Heart right ventricle (tissue), 16 donors: ENCODE data around the gene MS4A6A. TPM values are rescaled to one million over a fixed set of nuclear protein-coding genes. Genes with fewer than 3 reads are reported as not detected.

Experiments used
- ATAC-seq, 8 donors: fragments of 200-7000 bp; cut with Tn5 transposase; one replicate each; pipeline ENCODE4 v1.9.1; 2020; ENCODE audit warnings: mild to moderate bottlenecking in 8 of 8, moderate library complexity in 8 of 8, moderate number of reproducible peaks in 1 of 8
- DNase-seq, 2 donors: peaks; one replicate each; pipeline ENCODE4 v3.0.0-alpha.2; 2020
- H3K27ac ChIP-seq, 10 donors: fragments of 200-600 bp; sonication (generic) in 2 of 10; one replicate each; pipeline versions ENCODE4 v1.5.0 to v1.8.0; 2020 to 2022; ENCODE audit warnings: mild to moderate bottlenecking in 3 of 10
- H3K27me3 ChIP-seq, 7 donors: fragments of 200-600 bp; one replicate each; pipeline ENCODE4 v1.8.0; 2021 to 2022; ENCODE audit warnings: mild to moderate bottlenecking in 2 of 7
- H3K36me3 ChIP-seq, 9 donors: fragments of 200-600 bp; sonication (generic) in 1 of 9; one replicate each; pipeline versions ENCODE4 v1.5.0 to v1.8.0; 2020 to 2022; ENCODE audit warnings: mild to moderate bottlenecking in 2 of 9
- H3K4me1 ChIP-seq, 9 donors: fragments of 200-600 bp; sonication (generic) in 1 of 9; one replicate each; pipeline versions ENCODE4 v1.5.0 to v1.8.0; 2020 to 2022; ENCODE audit warnings: mild to moderate bottlenecking in 4 of 9
- H3K4me3 ChIP-seq, 10 donors: fragments of 200-600 bp; sonication (generic) in 2 of 10; one replicate each; pipeline versions ENCODE4 v1.5.0 to v1.8.0; 2020 to 2022; ENCODE audit warnings: mild to moderate bottlenecking in 7 of 10, moderate library complexity in 2 of 10
- H3K9me3 ChIP-seq, 11 donors: fragments of 200-600 bp in 10 of 11; sonication (generic) in 2 of 11; one replicate each; pipeline versions ENCODE4 v1.5.0 to v1.8.0; 2013 to 2022; ENCODE audit warnings: mild to moderate bottlenecking in 2 of 11, control low read depth in 1 of 11, moderate library complexity in 1 of 11
- CTCF ChIP-seq, 9 donors: fragments of 200-600 bp; sonication (generic) in 2 of 9; IDR thresholded peaks; one replicate each; pipeline versions ENCODE4 v1.5.0 to v1.8.0; 2021 to 2022; ENCODE audit warnings: antibody characterized with exemption in 9 of 9, mild to moderate bottlenecking in 5 of 9, moderate library complexity in 1 of 9
- WGBS, 2 donors: extraction: QIAGEN DNeasy Blood & Tissue Kit; methylation state at CpG; one replicate each; pipeline ENCODE4 v1.1.7; 2013; ENCODE audit warnings: inconsistent platforms in 1 of 2; 5-methylcytosine and 5-hydroxymethylcytosine counted together
- intact Hi-C, 10 donors: fragments of 100-400 bp; cut with DNase I; formaldehyde crosslinking; loops; one replicate each; pipeline versions ENCODE4 v1.11.1 to v1.14.2; 2022
- microRNA-seq, 2 donors: library from miRNA; unstranded; fragments of <30 nt; microRNA quantifications; one replicate each; pipeline ENCODE4 v1.2.0, GENCODE V29; 2021
- polyA plus RNA-seq, 2 donors: library from polyadenylated mRNA; stranded (reverse); fragments of 200-250 nt; gene quantifications; one replicate each; pipeline ENCODE4 v1.2.3, GENCODE V29; 2013
- total RNA-seq, 10 donors: library from RNA; stranded (reverse); fragmentation: NEBNext Ultra II Directional in 3 of 10; extraction: Animal tissue kit (Norgen Biotek cat#: 25700) in 3 of 10; gene quantifications; one replicate each; pipeline versions ENCODE4 v1.2.1 to v1.2.4, GENCODE V29; 2021 to 2023
- donor health status: Arrhythmogenic right ventricular cardiomyopathy.
- donor health status: ischemic (EF 13 %, LVEDD 7.1; RV severe dilation, severe dysfunction).
- donor health status: healthy with polysubstance abuse.
- donor health status: DM: no; HTN: yes; CAD: no.
- donor health status: DM: no; HTN: no; CAD: no.
- donor health status: ischemic (EF 25% LVEDD 6.9; RV normal size, moderate dysfunction).
- donor health status: ischemic (EF 25% LVEDD 5.7; RV mildly dilated, moderate dysfunction).
- donor health status: healthy.
- donor health status: DM: yes; HTN: yes; CAD: no.
- donor health status: Ischemic cardiomyopathy.
- donor health status: ischemic (EF 35%, LVEDD 5.7; RV mildly dilated, moderate dysfunction).
- donor health status: nonischemic (EF 11% LVEDD 7.7; RV severe dilation, severe dysfunction).
- donor health status: DM: yes; HTN: yes; CAD: no.
- donor health status: PGD.
- donor health status: ischemic (EF 29% LVEDD 5.4; RV normal size, mild dysfunction).
- donor health status: nonischemic (EF 23%, LVEDD 6.1; RV moderate dilation, normal function).

The MS4A6A gene
- total and polyA plus RNA-seq, 12 donors: 7.9 to 168 (median 22.3) TPM

GRCh38 chr11:60124802-60125432, 58.0 kb downstream of the MS4A6A start:
- intact Hi-C loops: loop anchor here in 2 of 10 donors (5.0 to 10.0 kb wide), 2 partner anchors 300 to 303 kb away; no protein-coding TSS in a partner anchor
- 45 to 50% methylated on average over 11 of the region's 11 CpGs for WGBS, 2 donors
- H3K9me3 ChIP-seq: no peaks in the 10 kb centered on the region
- DNase-seq (no peak), ATAC-seq (peak in 1 of 8 donors; percentile 42)
- H3K4me1 ChIP-seq: no peaks in the 10 kb centered on the region
- H3K27me3 ChIP-seq: no peaks in the 10 kb centered on the region
- H3K27ac ChIP-seq: no peak overlapping the region
- no peak for TF ChIP-seq CTCF (IDR thresholded peaks at IDR 0.05)
- no peaks in the 10 kb centered on the region for H3K36me3 ChIP-seq
- H3K4me3 ChIP-seq: no peak overlapping the region

Small RNA genes lying within 50 kb of the gene (microRNA-seq; reads per million reads assigned to microRNA genes)
- gene MIR6503: 0.51 to 0.60 reads per million in 2 donors

Other genes starting within 250 kb of the MS4A6A start
- not detected for gene OOSP1, start 244.7 kb downstream of the MS4A6A start, total RNA-seq
- gene OOSP1, start 244.7 kb downstream of the MS4A6A start, polyA plus RNA-seq: not detected
- gene OOSP4A, start 219.1 kb downstream of the MS4A6A start, total RNA-seq: not detected
- not detected for gene OOSP4A, start 219.1 kb downstream of the MS4A6A start, polyA plus RNA-seq
- gene OOSP4B, start 165.9 kb downstream of the MS4A6A start, total RNA-seq: not detected
- gene OOSP4B, start 165.9 kb downstream of the MS4A6A start, polyA plus RNA-seq: not detected
- gene OOSP2, start 142.7 kb downstream of the MS4A6A start, total RNA-seq: not detected
- not detected for gene OOSP2, start 142.7 kb downstream of the MS4A6A start, polyA plus RNA-seq
- gene MS4A3, start 126.4 kb downstream of the MS4A6A start, total RNA-seq: under 1 TPM in 1 of 10 donors, not detected in 9; 0.25 TPM
- not detected for gene MS4A3, start 126.4 kb downstream of the MS4A6A start, polyA plus RNA-seq
- under 1 TPM in 7 of 10 donors, not detected in 3; 0.20 to 0.79 (median 0.51) TPM for gene MS4A2, start 94.4 kb downstream of the MS4A6A start, total RNA-seq
- gene MS4A2, start 94.4 kb downstream of the MS4A6A start, polyA plus RNA-seq: under 1 TPM in 1 of 2 donors, not detected in 1; 0.06 TPM
- 1 to 10 TPM in 3 of 10 donors, under 1 TPM in 4, not detected in 3; 0.28 to 3.0 (median 0.82) TPM for gene MS4A4E, start 60.1 kb upstream of the MS4A6A start, total RNA-seq
- 1 to 10 TPM in 1 of 2 donors, under 1 TPM in 1; 0.26 to 1.6 TPM for gene MS4A4E, start 60.1 kb upstream of the MS4A6A start, polyA plus RNA-seq
- 10 to 100 TPM in 4 of 10 donors, 1 to 10 TPM in 6; 2.2 to 31.6 (median 6.9) TPM for gene MS4A4A, start 97.6 kb upstream of the MS4A6A start, total RNA-seq
- 1 to 10 TPM; 8.9 to 9.2 TPM for gene MS4A4A, start 97.6 kb upstream of the MS4A6A start, polyA plus RNA-seq
- under 1 TPM in 1 of 10 donors, not detected in 9; 0.62 TPM for gene MS4A6E, start 144.2 kb upstream of the MS4A6A start, total RNA-seq
- under 1 TPM in 1 of 2 donors, not detected in 1; 0.28 TPM for gene MS4A6E, start 144.2 kb upstream of the MS4A6A start, polyA plus RNA-seq
- gene MS4A7, start 195.4 kb upstream of the MS4A6A start, total RNA-seq: 10 to 100 TPM in 5 of 10 donors, 1 to 10 TPM in 5; 3.6 to 23.9 (median 7.6) TPM
- 1 to 10 TPM; 2.3 to 6.7 TPM for gene MS4A7, start 195.4 kb upstream of the MS4A6A start, polyA plus RNA-seq
- gene MS4A14, start 213.4 kb upstream of the MS4A6A start, total RNA-seq: 1 to 10 TPM in 1 of 10 donors, under 1 TPM in 7, not detected in 2; 0.11 to 1.6 (median 0.28) TPM
- gene MS4A14, start 213.4 kb upstream of the MS4A6A start, polyA plus RNA-seq: 1 to 10 TPM in 1 of 2 donors, under 1 TPM in 1; 0.16 to 2.6 TPM
- not detected for gene MS4A5, start 246.5 kb upstream of the MS4A6A start, total RNA-seq
- not detected for gene MS4A5, start 246.5 kb upstream of the MS4A6A start, polyA plus RNA-seq